Dendritic cell treated with granulocyte-macrophage colony-stimulating factor and Interleukin-4, amounts not matched to agents 40 ng/mL and 50 ng/mL, for 4 days (primary cell): Measurements from ENCODE around the gene GLIS1.
"Not testable (repeated sequence)": the region's sequence is repeated elsewhere in the genome, so short reads cannot be mapped to it uniquely, and the experiment has no call there.

Source experiments
- H3K27ac Mint-ChIP-seq: one replicate; pipeline ENCODE4 v1.8.0; 2022; ENCODE audit warnings: mild to moderate bottlenecking, mixed read lengths
- H3K27me3 Mint-ChIP-seq: one replicate; pipeline ENCODE4 v1.8.0; 2022; ENCODE audit warnings: mild to moderate bottlenecking, mixed read lengths
- H3K36me3 Mint-ChIP-seq: one replicate; pipeline ENCODE4 v1.8.0; 2022; ENCODE audit warnings: low read depth, mixed read lengths
- H3K4me1 Mint-ChIP-seq: one replicate; pipeline ENCODE4 v1.8.0; 2022; ENCODE audit warnings: low read depth, mixed read lengths
- H3K4me3 Mint-ChIP-seq: one replicate; pipeline ENCODE4 v1.8.0; 2022; ENCODE audit warnings: mild to moderate bottlenecking, moderate library complexity, mixed read lengths
- H3K9me3 Mint-ChIP-seq: one replicate; pipeline ENCODE4 v1.8.0; 2022; ENCODE audit warnings: mixed read lengths
- intact Hi-C: fragments of 100-400 bp; cut with micrococcal nuclease; formaldehyde crosslinking; loops from one replicate; pipeline ENCODE4 v1.15.0; 2022

Gene GLIS1

DNA sequence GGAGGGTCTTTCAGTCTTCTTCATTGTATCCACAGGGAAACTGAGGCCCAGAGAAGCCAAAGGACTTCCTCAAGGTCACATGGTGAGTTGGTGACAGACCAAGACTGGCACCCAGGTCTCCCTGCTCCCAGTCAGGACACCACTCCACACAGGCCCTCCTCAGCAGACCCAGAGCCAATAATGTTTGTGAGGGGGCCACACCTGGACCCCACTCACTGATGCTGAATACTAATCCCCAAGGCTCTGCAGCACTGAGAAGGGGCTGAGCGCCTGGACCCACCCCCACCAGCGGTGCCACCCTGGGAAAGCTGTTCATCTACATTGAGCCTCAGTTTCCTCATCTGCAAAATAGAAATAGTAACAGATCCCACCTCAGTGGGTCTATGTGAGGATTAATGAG is 79.5 kb downstream of the GLIS1 start:
- H3K9me3 Mint-ChIP-seq, result no peaks in the 10 kb centered on the region
- no peak overlapping the region for H3K27ac Mint-ChIP-seq
- no peaks in the 10 kb centered on the region for H3K36me3 Mint-ChIP-seq
- no peak overlapping the region for H3K4me3 Mint-ChIP-seq
- H3K27me3 Mint-ChIP-seq, result peaks cover 3% of the 10 kb centered on the region
- intact Hi-C loops, result no loop called here
- no peaks in the 10 kb centered on the region for H3K4me1 Mint-ChIP-seq

DNA sequence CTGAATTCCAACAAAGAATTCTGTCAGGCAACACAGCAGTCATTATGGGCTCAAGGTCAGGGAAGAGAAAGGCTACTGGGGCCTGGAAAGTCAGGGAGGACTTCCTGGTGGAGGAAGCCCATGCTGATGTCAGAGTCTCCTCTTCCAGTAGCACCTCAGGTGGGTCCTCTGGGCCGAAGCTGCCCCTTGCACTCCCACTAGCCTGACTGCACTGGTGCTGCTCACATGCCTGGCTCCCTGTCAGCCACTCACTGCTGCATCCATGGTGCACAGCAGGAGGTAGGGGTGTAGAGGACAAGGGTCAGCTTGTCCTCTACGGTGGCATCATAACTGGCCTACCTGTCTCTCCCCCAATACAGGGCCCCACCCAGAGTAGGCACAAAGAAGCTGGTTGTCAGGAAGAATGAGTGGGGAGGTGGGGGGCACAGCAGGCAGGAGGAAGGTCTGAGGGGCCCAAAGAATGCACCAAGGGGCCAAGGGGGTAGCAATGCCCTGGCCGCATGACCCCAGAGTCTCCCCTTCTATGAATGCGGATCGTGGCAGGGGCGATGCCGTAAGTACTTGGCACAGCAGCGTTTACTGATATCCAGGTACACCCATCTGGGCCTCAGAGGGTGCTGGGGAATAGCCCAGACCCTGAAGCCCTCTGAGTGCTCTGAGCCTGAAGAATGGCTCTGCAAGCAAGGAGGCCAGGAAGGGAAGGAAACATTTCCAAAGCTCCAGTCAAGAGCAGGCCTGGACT is 80.3 kb downstream of the GLIS1 start:
- Mint-ChIP-seq H3K27me3 (peaks cover 3% of the 10 kb centered on the region), H3K36me3 (no peaks in the 10 kb centered on the region), H3K9me3 (no peaks in the 10 kb centered on the region), H3K27ac (no peak overlapping the region), H3K4me3 (no peak overlapping the region), H3K4me1 (no peaks in the 10 kb centered on the region)
- intact Hi-C loops, result no loop called here

DNA sequence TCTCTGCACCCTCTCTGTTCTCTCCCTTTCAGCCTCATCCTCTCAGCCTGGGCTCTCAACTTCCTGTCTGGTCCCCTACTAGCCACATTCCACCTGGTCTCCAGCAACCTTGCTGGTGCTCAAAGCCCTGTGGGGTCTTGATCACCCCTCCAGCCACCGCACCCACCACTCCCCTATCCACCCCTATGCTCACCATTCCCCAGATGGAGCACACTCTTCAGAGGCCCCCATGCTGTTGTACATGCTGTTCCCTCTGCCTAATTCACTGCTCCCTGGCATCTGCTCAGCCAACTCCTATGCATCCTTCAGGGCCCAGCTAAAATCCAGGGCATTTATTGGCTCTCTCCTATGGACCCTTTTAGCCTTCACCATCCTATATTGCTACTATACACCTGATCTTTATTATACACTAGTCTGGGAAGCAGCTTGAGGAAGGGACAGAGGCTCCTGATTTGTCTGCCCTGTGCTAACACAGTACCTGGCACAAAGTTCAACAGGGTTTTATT is 81.0 kb downstream of the GLIS1 start:
- H3K27me3 Mint-ChIP-seq, result peaks cover 3% of the 10 kb centered on the region
- H3K4me3 Mint-ChIP-seq, result no peak overlapping the region
- no peaks in the 10 kb centered on the region for H3K4me1 Mint-ChIP-seq

DNA sequence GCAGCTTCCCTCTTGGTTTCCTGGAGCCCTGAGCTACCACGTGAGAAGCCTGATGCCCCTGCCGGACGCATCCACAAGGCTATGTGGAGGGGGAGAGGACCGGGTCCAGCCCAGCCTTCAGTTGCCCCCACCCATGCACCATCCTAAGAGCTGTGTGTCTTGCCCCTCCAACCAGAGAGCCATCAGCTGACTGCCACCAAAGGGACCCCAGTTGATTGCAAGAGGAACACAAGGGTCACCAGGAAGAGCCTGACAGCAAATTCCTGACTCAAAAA is 81.5 kb downstream of the GLIS1 start:
- H3K27ac Mint-ChIP-seq, result no peak overlapping the region
- no peaks in the 10 kb centered on the region for H3K4me1 Mint-ChIP-seq
- peaks cover 3% of the 10 kb centered on the region for H3K27me3 Mint-ChIP-seq
- no peaks in the 10 kb centered on the region for H3K36me3 Mint-ChIP-seq
- no peak overlapping the region for H3K4me3 Mint-ChIP-seq
- H3K9me3 Mint-ChIP-seq, result no peaks in the 10 kb centered on the region
- intact Hi-C loops, result no loop called here

More for the DNA sequence above, 81.0 kb downstream of the GLIS1 start:
- Mint-ChIP-seq H3K36me3 (no peaks in the 10 kb centered on the region), H3K27ac (no peak overlapping the region), H3K9me3 (no peaks in the 10 kb centered on the region)
- intact Hi-C loops, result no loop called here

DNA sequence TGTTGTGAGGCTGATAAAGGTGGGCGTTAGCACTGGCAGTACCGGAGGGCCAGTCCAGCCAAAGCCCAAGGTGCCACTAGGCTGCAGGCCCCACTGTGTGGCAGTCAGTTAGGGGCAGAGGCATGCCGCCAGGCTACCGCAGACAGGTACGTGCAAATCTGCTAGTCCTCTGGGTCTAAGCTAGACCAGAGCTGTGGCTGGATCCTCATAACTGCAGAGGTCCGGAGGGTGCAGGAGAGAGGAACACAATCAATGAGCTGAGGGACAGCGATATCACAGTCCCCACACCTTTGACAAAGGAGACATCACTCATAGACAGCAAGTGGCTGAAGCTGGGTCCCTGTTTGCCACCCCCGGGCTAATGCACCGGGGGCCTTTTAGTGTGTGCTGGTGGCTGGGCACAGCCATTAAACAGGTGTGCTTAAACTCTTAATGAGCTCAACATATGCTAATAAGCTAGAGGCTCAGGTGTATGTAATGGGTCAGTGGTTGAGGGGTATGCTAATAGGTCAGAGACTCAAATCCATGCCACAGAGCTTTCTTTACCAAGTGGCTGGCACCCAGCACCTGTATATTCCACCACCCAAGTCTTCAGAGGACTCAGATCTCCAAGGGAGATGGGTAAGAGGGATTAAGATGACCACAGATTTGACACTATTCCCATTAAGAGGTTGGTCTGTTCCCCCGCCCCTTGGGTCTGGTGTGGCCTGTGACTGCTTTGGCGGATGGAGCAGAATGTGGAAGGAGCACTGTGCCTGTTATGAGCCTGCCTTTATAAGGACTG is 82.0 kb downstream of the GLIS1 start:
- no peaks in the 10 kb centered on the region for H3K4me1 Mint-ChIP-seq
- no peak overlapping the region for H3K27ac Mint-ChIP-seq
- intact Hi-C loops, result no loop called here

DNA sequence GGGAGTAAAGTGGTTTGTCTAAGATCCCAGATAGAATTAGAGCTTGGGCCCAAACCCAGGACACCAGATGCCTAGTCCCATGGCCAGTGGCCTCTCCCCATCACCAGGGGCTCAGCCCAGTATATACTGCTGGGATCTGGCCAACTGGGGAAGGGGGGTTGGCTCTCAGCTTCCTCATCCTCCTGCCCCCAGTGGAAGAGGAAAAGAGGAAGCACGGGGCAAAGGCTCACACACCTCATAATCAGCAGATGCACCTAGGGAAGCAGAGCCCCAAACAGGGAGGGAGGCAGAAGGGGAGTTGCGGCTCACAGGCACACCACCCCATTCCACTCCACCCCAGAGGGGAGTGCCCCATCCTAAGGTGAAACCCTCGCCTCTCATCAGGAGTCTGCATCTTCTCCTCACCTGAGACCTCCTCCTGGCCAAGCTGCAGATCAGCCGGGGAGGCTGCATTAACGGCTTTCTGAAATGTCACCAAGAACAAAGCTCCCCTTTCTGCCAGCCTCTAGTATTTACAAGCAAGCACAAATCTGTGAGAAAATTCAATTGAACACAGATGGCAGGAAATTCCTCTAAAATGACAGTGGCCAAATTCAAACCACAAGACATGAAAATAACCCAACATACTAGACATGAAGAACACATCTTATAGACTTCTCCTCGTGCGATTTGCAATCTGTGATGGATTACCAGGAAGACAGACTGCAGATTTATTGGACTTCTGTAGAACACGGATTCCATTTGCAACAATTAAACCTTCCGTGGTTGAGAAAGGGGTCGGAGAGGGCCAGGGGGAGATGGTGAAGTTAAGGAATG is 82.8 kb downstream of the GLIS1 start:
- Mint-ChIP-seq H3K27me3 (peaks cover 3% of the 10 kb centered on the region), H3K4me1 (no peaks in the 10 kb centered on the region), H3K9me3 (no peaks in the 10 kb centered on the region), H3K36me3 (no peaks in the 10 kb centered on the region), H3K4me3 (no peak overlapping the region), H3K27ac (no peak overlapping the region)
- intact Hi-C loops, result no loop called here

More for the DNA sequence above, 82.0 kb downstream of the GLIS1 start:
- H3K4me3 Mint-ChIP-seq, result no peak overlapping the region
- H3K36me3 Mint-ChIP-seq, result no peaks in the 10 kb centered on the region
- H3K27me3 Mint-ChIP-seq, result peaks cover 3% of the 10 kb centered on the region
- no peaks in the 10 kb centered on the region for H3K9me3 Mint-ChIP-seq

DNA sequence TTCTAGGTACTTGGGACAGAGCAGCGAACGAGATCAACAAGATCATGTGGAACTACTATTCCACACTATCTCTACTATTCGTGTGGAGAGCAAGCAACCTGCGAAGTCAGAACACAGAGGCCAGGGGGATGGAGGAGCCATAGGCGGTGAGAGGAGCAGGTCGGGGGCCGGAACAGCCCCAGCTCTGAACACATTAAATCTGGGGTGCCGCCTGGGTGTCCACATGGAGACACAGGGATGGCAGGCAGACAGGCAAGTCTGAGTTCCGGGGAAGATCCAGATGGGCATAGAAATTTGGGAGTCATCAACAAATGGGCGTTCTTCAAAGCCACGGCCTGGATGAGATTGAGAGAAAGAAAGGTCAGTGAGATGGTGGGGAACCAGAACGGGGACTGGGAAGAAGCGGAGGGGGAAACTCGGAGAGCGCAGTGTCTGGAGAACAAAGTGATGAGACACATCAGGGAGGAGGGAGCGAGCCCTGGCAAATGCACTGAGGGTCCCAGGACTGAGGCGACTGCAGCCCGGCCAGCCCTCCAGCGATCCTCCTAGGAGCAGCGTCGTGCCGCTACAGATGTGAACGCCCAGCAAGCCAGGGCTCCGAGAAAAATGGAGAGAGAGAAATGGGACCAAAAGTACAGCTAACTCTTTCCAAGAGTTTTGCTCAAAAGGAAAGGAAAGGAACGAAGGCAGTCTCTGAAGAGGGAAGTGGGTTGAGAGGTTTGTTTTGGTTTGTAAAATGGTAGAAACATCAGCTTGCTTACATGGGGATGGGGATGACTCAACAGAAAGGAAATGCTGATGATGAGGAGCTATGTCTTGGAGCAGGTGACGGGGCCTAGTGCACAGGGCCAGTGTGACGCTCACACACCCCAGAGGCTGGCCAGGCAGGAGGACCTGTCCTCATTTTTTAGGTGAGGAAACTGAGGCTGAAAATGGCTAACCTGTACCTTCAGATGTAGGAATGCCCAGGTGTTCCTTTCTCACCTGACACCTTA is 84.5 kb downstream of the GLIS1 start:
- Mint-ChIP-seq H3K4me1 (no peaks in the 10 kb centered on the region), H3K9me3 (no peaks in the 10 kb centered on the region), H3K27ac (no peak overlapping the region), H3K36me3 (no peaks in the 10 kb centered on the region), H3K4me3 (no peak overlapping the region), H3K27me3 (peaks cover 3% of the 10 kb centered on the region)
- intact Hi-C loops, result no loop called here

DNA sequence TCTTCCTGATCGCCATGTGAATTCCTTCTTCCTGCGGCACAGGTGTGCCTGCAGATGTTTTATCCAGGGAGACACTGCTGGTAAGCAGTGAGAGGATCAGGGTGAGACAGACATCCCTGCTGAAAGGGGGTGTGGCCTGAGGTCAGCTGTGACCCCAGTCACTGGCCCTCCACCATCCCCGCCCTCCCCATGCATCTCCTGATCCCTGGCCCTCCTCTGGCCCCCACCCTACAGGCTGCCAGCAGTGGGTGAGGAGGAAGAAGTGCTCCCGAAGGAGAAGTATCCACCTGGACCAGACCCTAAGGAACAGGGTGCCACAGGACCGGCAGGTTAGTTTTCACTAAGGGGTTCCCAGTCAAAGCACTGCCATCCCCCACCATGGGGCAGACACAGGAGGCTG is 85.3 kb downstream of the GLIS1 start:
- Mint-ChIP-seq H3K9me3 (no peaks in the 10 kb centered on the region), H3K36me3 (no peaks in the 10 kb centered on the region), H3K27me3 (peaks cover 3% of the 10 kb centered on the region), H3K4me1 (no peaks in the 10 kb centered on the region), H3K27ac (no peak overlapping the region), H3K4me3 (no peak overlapping the region)
- intact Hi-C loops, result no loop called here

DNA sequence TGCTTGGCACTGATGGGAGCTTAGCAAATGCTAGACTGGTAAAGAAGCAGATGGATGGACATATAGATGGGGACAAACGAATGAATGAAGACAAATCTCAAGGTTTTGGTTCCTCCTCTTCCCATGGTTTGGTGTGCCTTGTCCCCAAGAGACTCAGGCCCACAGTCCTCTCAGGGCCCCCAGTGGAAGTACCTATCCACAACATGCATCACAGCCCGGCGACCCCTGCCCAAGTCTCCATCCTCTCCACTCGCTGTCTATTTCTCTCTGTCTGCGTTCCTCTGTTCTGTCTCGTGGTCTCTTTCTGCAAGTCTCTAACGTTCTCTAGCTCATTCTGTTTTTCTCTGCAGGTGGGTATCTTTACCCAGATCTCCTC is 85.8 kb downstream of the GLIS1 start:
- H3K4me1 Mint-ChIP-seq, result no peaks in the 10 kb centered on the region
- no peak overlapping the region for H3K27ac Mint-ChIP-seq
- H3K9me3 Mint-ChIP-seq, result no peaks in the 10 kb centered on the region
- no peak overlapping the region for H3K4me3 Mint-ChIP-seq
- H3K27me3 Mint-ChIP-seq, result peaks cover 3% of the 10 kb centered on the region
- intact Hi-C loops, result no loop called here
- no peaks in the 10 kb centered on the region for H3K36me3 Mint-ChIP-seq

DNA sequence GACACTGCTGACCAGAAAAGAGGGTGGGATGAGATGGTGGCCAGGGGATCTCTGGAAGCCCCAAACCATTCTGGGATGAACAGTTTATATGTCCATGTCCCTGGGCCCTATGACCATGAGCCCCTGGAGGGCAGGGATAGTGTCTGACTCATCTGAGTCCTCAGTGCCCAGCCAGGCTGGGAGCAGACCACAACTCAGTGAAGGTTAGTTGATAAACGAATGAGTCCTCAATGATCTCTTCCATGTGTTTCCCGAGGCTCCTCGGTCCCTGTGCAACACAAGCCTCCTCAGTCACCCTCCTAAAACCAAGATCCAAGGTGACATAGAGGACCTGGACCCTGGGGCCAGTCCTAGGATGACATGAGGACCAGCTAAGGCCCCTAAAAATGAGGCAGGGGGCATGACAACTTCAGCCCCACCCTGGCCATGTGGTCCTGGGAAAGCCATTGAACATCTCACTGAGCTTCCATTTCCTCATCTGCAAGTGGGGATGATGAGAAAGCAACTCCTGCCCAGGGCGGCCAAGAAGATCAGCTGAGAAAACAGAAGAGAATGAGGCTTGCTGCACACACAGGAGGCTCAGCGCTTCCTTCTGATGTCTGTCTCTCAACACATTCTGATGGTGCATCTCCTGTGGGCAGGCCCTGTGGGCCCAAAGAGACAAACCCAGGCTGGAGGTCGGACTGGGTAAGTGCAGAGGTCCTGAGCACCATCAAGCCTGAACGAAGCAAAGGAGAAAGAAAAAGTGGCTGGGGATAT is 86.3 kb downstream of the GLIS1 start:
- H3K4me1 Mint-ChIP-seq, result no peaks in the 10 kb centered on the region
- H3K27me3 Mint-ChIP-seq, result peaks cover 3% of the 10 kb centered on the region
- intact Hi-C loops, result no loop called here
- H3K36me3 Mint-ChIP-seq, result no peaks in the 10 kb centered on the region
- no peaks in the 10 kb centered on the region for H3K9me3 Mint-ChIP-seq
- H3K4me3 Mint-ChIP-seq, result no peak overlapping the region
- no peak overlapping the region for H3K27ac Mint-ChIP-seq

DNA sequence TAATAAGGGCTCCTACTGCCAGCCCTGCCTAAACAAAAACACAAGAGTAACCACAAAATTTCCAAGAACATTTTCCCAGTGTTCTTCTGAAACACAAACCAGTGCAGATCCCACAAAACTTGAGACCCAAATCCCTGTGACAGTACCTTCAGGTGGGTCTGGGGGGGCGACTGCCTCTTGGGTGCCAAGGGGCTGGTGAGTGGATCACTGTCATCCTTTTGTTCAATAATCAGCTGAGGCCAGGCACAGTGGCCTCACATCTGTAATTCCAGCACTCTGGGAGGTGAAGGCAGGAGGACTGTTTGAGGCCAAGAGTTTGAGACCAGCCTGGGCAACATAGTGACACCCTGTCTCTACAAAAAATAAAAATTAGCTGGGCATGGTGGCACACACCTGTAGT is 87.6 kb downstream of the GLIS1 start:
- H3K4me1 Mint-ChIP-seq, result no peaks in the 10 kb centered on the region
- peaks cover 5% of the 10 kb centered on the region for H3K27me3 Mint-ChIP-seq
- H3K27ac Mint-ChIP-seq, result no peak overlapping the region
- intact Hi-C loops, result no loop called here
- H3K36me3 Mint-ChIP-seq, result no peaks in the 10 kb centered on the region
- no peak overlapping the region for H3K4me3 Mint-ChIP-seq
- no peaks in the 10 kb centered on the region for H3K9me3 Mint-ChIP-seq

DNA sequence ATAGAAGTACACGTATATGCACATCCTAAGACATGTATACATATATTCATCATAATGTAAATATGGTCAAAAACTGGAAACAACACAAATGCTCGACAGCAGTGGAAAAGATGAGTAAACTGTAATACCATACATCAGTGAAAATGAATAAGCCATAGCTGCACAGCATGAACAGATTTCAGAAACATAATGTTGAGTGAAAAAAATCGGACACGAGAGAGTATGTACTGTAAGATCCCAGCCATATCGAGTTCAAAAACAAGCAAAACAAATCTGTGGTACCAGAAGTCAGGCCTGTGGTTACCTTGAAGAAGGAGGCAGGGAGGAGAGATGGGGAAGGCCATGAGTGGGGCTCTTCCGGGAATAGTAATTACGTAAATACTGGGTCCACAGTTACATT is 90.4 kb downstream of the GLIS1 start:
- intact Hi-C loops, result no loop called here
- no peaks in the 10 kb centered on the region for H3K9me3 Mint-ChIP-seq
- H3K27me3 Mint-ChIP-seq, result peaks cover 2% of the 10 kb centered on the region
- H3K36me3 Mint-ChIP-seq, result no peaks in the 10 kb centered on the region
- no peaks in the 10 kb centered on the region for H3K4me1 Mint-ChIP-seq
- no peak overlapping the region for H3K4me3 Mint-ChIP-seq
- H3K27ac Mint-ChIP-seq, result no peak overlapping the region

DNA sequence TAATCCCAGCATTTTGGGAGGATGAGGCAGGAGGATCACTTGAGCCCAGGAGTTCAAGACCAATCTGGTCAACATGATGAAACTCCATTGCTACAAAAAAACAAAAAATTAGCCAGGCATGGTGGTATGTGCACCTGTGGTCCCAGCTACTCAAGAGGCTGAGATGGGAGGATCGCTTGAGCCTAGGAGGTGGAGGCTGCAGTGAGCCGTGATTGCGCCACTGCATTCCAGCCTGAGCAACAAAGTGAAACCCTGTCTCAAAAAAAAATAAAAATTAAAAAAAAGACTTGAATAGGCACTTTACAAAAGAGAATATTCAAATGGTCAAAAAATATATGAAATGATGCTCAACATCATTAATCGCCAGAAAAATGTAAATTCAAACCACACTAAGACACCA is 91.0 kb downstream of the GLIS1 start:
- H3K36me3 Mint-ChIP-seq, result not testable (repeated sequence)

More for the DNA sequence above, 91.0 kb downstream of the GLIS1 start:
- H3K4me3 Mint-ChIP-seq, H3K27ac Mint-ChIP-seq, H3K27me3 Mint-ChIP-seq, H3K9me3 Mint-ChIP-seq, H3K4me1 Mint-ChIP-seq, intact Hi-C loops: not testable (repeated sequence)
